K562 (cell line): ENCODE data around the gene TANGO6. TPM values are rescaled to one million over a fixed set of nuclear protein-coding genes. Genes with fewer than 3 reads are reported as not detected.

Experiments
- ATAC-seq: fragments of 200-7000 bp; cut with Tn5 transposase; 3 replicates; pipeline ENCODE4 v1.9.1; 2020; ENCODE audit warnings: moderate library complexity
- BruUV-seq: library from RNA; stranded (reverse); fragments of 400-500 nt; replicated peaks from 2 replicates; lab custom pipeline; 2021; lab: Mats Ljungman, UMichigan
- CTCF ChIA-PET: fragments of 300-600 bp; formaldehyde crosslinking; extraction: SDS; loops from one replicate; lab custom pipeline; 2021; ENCODE audit warnings: low intra/inter-chr PET ratio; lab: Yijun Ruan, JAX
- POLR2A ChIA-PET: fragments of 300-600, 350-650 bp; sonication (Branson Sonifier 250); formaldehyde crosslinking; extraction: SDS; loops from one replicate; lab custom pipeline; 2021; ENCODE audit warnings: antibody characterized with exemption, inconsistent platforms; lab: Yijun Ruan, JAX
- DNase-seq, 4 experiments: peaks; one replicate each; pipeline versions ENCODE4 v3.0.0 to v3.0.0-alpha.2; 2011 to 2018; ENCODE audit warnings: low spot score in 3 of 4, mixed read lengths in 3 of 4; ENCODE audit errors: extremely low read depth in 1 of 4
- FAIRE-seq: peaks from 2 replicates; lab custom pipeline; 2011; peaks lifted over from hg19 to GRCh38; lab: Jason Lieb, UNC
- H2AFZ ChIP-seq: 2 replicates; pipeline ENCODE4 v1.6.0; 2011; ENCODE audit warnings: low read depth, low read length, control low read depth, inconsistent platforms
- H3K27ac ChIP-seq: fragments of 200-600 bp; 3 replicates; pipeline ENCODE4 v1.8.0; 2011; ENCODE audit warnings: low read depth, mild to moderate bottlenecking, control low read depth, inconsistent platforms, low read length, moderate library complexity, mixed read lengths; ENCODE audit errors: extremely low read depth
- H3K27me3 ChIP-seq, 2 experiments: fragments of 300-600 bp in 1 of 2; 2 replicates in 1 of 2; 3 replicates in 1 of 2; pipeline versions ENCODE4 v1.6.0 to v1.8.0; 2011; ENCODE audit warnings: inconsistent platforms in 2 of 2, low read length in 2 of 2, mild to moderate bottlenecking in 1 of 2, mixed read lengths in 1 of 2, moderate library complexity in 1 of 2; ENCODE audit not compliant: control insufficient read depth in 2 of 2, insufficient read depth in 2 of 2
- H3K36me3 ChIP-seq: fragments of 300-600 bp; 3 replicates; pipeline ENCODE4 v1.8.0; 2011; ENCODE audit warnings: mild to moderate bottlenecking, low read length, inconsistent platforms; ENCODE audit not compliant: control insufficient read depth, insufficient read depth
- H3K4me1 ChIP-seq, 2 experiments: fragments of 200-600 bp in 1 of 2; replicated peaks in 1 of 2; 2 replicates in 1 of 2; 3 replicates in 1 of 2; pipeline versions ENCODE4 v1.5.1 to v1.8.0; 2011; ENCODE audit warnings: inconsistent platforms in 2 of 2, low read length in 2 of 2, mild to moderate bottlenecking in 1 of 2, mixed read lengths in 1 of 2, moderate library complexity in 1 of 2; ENCODE audit not compliant: control insufficient read depth in 2 of 2, insufficient read depth in 2 of 2
- H3K4me2 ChIP-seq: 2 replicates; pipeline ENCODE4 v1.6.1; 2011; ENCODE audit warnings: low read length, control low read depth, inconsistent platforms, mixed read lengths; ENCODE audit not compliant: insufficient read depth
- H3K4me3 ChIP-seq: fragments of 200-600 bp; sonication (generic), shearing (Covaris generic); 2 replicates; pipeline ENCODE4 v1.5.1; 2016; ENCODE audit warnings: control low read depth, inconsistent platforms
- H3K79me2 ChIP-seq: fragments of 200-600 bp; 3 replicates; pipeline ENCODE4 v1.8.0; 2011; ENCODE audit warnings: low read length, inconsistent platforms; ENCODE audit not compliant: control insufficient read depth, insufficient read depth
- H3K9ac ChIP-seq, 2 experiments: 2 replicates each; pipeline versions ENCODE4 v1.6.0 to v1.6.1; 2011; ENCODE audit warnings: low read depth in 2 of 2, low read length in 2 of 2, control low read depth in 1 of 2, inconsistent platforms in 1 of 2, mild to moderate bottlenecking in 1 of 2, mixed read lengths in 1 of 2; ENCODE audit not compliant: insufficient read depth in 1 of 2
- H3K9me1 ChIP-seq: one replicate; pipeline ENCODE4 v1.6.0; 2011; ENCODE audit warnings: inconsistent platforms, mild to moderate bottlenecking, low read length, moderate library complexity; ENCODE audit not compliant: control insufficient read depth, insufficient read depth
- H3K9me3 ChIP-seq: replicated peaks from 2 replicates; pipeline ENCODE4 v1.5.1; 2011; ENCODE audit warnings: low read depth, low read length, inconsistent platforms; ENCODE audit not compliant: control insufficient read depth, insufficient read depth
- H4K20me1 ChIP-seq: replicated peaks from 2 replicates; pipeline ENCODE4 v1.6.1; 2011; ENCODE audit warnings: low read length, inconsistent platforms, mixed read lengths; ENCODE audit not compliant: control insufficient read depth, insufficient read depth
- BRD4 ChIP-seq: fragments of 200-600 bp; sonication (generic); IDR thresholded peaks from 2 replicates; pipeline ENCODE4 v1.6.1; 2017; ENCODE audit warnings: inconsistent platforms
- CBFA2T2 ChIP-seq: fragments of 450-650 bp; conservative IDR thresholded peaks from 2 replicates; pipeline ENCODE4 v1.6.1; 2017; ENCODE audit warnings: mild to moderate bottlenecking
- CHCHD3 ChIP-seq: fragments of 250-450 bp; sonication (Bioruptor Pico); IDR thresholded peaks from 2 replicates; pipeline ENCODE4 v2.1.2; 2022; ENCODE audit warnings: mild to moderate bottlenecking
- FOXP4 ChIP-seq: sonication (generic); formaldehyde crosslinking; IDR thresholded peaks from 2 replicates; pipeline ENCODE4 v1.8.0; 2022; ENCODE audit warnings: mild to moderate bottlenecking, missing genetic modification reagents, borderline replicate concordance
- HDAC1 ChIP-seq, 2 experiments: fragments of 450-650 bp; IDR thresholded peaks; 2 replicates each; pipeline ENCODE4 v1.6.1; 2016 to 2017; ENCODE audit warnings: inconsistent platforms in 1 of 2, mild to moderate bottlenecking in 1 of 2, moderate library complexity in 1 of 2
- MECOM ChIP-seq: fragments of 250-450 bp; sonication (Bioruptor Pico); IDR thresholded peaks from 2 replicates; pipeline ENCODE4 v1.8.0; 2022; ENCODE audit warnings: inconsistent platforms
- NFXL1 ChIP-seq: fragments of 450-650 bp; formaldehyde crosslinking; IDR thresholded peaks from 2 replicates; pipeline ENCODE4 v1.4.0; 2021; ENCODE audit warnings: mild to moderate bottlenecking
- POLR2H ChIP-seq: IDR thresholded peaks from 2 replicates; pipeline ENCODE4 v1.6.1; 2016; ENCODE audit warnings: missing genetic modification characterization, low read depth, mild to moderate bottlenecking, control low read depth, missing compliant biosample characterization, moderate library complexity
- PTBP1 ChIP-seq: fragments of 200-400 bp; formaldehyde crosslinking; IDR thresholded peaks from 2 replicates; pipeline ENCODE4 v1.6.1; 2017; ENCODE audit warnings: low read depth, low read length
- SMAD2 ChIP-seq: fragments of 150-350 bp; IDR thresholded peaks from 2 replicates; pipeline ENCODE4 v1.6.1; 2014; ENCODE audit warnings: low read depth, mild to moderate bottlenecking, low read length
- SRSF1 ChIP-seq: fragments of 200-400 bp; formaldehyde crosslinking; IDR thresholded peaks from 2 replicates; pipeline ENCODE4 v1.6.1; 2017; ENCODE audit warnings: mild to moderate bottlenecking, low read depth, low read length, moderate library complexity
- ZBTB49 ChIP-seq: sonication (generic); formaldehyde crosslinking; IDR thresholded peaks from 2 replicates; pipeline ENCODE4 v1.8.0; 2022; ENCODE audit warnings: missing genetic modification reagents, mild to moderate bottlenecking, borderline replicate concordance
- ZC3H11A ChIP-seq: IDR thresholded peaks from 2 replicates; pipeline ENCODE4 v1.6.1; 2012; ENCODE audit warnings: low read depth, low read length, improper control_type of control experiment
- ZNF124 ChIP-seq: sonication (generic); formaldehyde crosslinking; IDR thresholded peaks from 2 replicates; pipeline ENCODE4 v1.8.1; 2022; ENCODE audit warnings: missing genetic modification reagents
- WGBS: fragments of 100-300 bp; shearing (Covaris generic); methylation state at CpG from one replicate; pipeline ENCODE4 v1.1.6; 2016; ENCODE audit warnings: low coverage, mixed read lengths; ENCODE audit not compliant: insufficient coverage; ENCODE audit errors: missing lambda C conversion rate; 5-methylcytosine and 5-hydroxymethylcytosine counted together
- in situ Hi-C: fragments of 300-500 bp; cut with MboI; formaldehyde crosslinking; loops from 4 replicates; pipeline ENCODE4 v1.15.0; 2018; ENCODE audit warnings: inconsistent platforms, mixed read lengths
- intact Hi-C: fragments of 100-400 bp; cut with micrococcal nuclease; formaldehyde crosslinking; loops from 2 replicates; pipeline ENCODE4 v1.14.2; 2022
- polyA plus RNA-seq, 8 experiments: library from polyadenylated mRNA; depleted of rRNA in 4 of 8; stranded (reverse) in 5 of 8; unstranded in 3 of 8; fragments of >200 nt; fragmentation: Nextera tagmentation in 2 of 8; fragmentation: Illumina TruSeq in 1 of 8; extraction: Ambion mirVana in 2 of 8; extraction: Trizol in 1 of 8; gene quantifications; 2 replicates each; pipeline versions ENCODE4 v1.2.1 to v1.2.3, GENCODE V29; 2011 to 2014; ENCODE audit warnings: inconsistent platforms in 1 of 8, missing spikeins in 1 of 8
- total RNA-seq, 7 experiments: library from RNA; depleted of rRNA in 6 of 7; stranded (reverse); fragments of >200 nt in 6 of 7; fragmentation: Illumina TruSeq in 2 of 7; extraction: Trizol in 2 of 7; gene quantifications; 2 replicates each; pipeline versions ENCODE4 v1.2.1 to v1.2.3, GENCODE V29; 2011 to 2021; ENCODE audit warnings: low replicate concordance in 1 of 7

Gene TANGO6
- total and polyA plus RNA-seq, 9 of the 15 experiments (the other 6 are each of a cell fraction or from before 2014, with no cell fraction given): 1.6 to 15.2 (median 9.6) TPM

GRCh38 chr16:68920349-68920748 lies 77.0 kb downstream of the TANGO6 start:
- Histone ChIP-seq H3K27ac (no peak overlapping the region), H3K9me1 (no peaks in the 10 kb centered on the region), H3K4me3 (no peak overlapping the region), H3K27me3 (no peaks in the 10 kb centered on the region), H3K36me3 (peaks cover 6% of the 10 kb centered on the region; the same call in 1 of the 3 replicates), H3K4me2 (no peak overlapping the region), H3K4me1 (no peaks in the 10 kb centered on the region), H2AFZ (no peak overlapping the region), H4K20me1 (no peaks in the 10 kb centered on the region), H3K79me2 (no peaks in the 10 kb centered on the region), H3K9me3 (no peaks in the 10 kb centered on the region), H3K9ac (no peak overlapping the region)
- ChIA-PET POLR2A (interaction anchor here (0.6 to 1.5 kb wide), 5 partner anchors 8 to 179 kb away, joined by 3 to 4 read pairs (median 3); no protein-coding TSS in a partner anchor), CTCF (no interaction called here)
- no peak for TF ChIP-seq SMAD2
- no peak for TF ChIP-seq MECOM
- no peak for TF ChIP-seq FOXP4 (CRISPR knock-in tag)
- intact Hi-C loops: no loop called here
- in situ Hi-C loops: no loop called here
- no peak for DNase-seq
- BruUV-seq: no TSS peak
- no peak for FAIRE-seq
- 67% methylated on average over 3 of the region's 3 CpGs for whole genome bisulfite sequencing
- ATAC-seq: no peak

GRCh38 chr16:68921637-68922036 lies 78.3 kb downstream of the TANGO6 start:
- Histone ChIP-seq H4K20me1 (no peaks in the 10 kb centered on the region), H3K4me3 (no peak overlapping the region), H3K36me3 (peaks cover 6% of the 10 kb centered on the region; the same call in 1 of the 3 replicates), H3K27ac (no peak overlapping the region), H3K79me2 (no peaks in the 10 kb centered on the region), H2AFZ (no peak overlapping the region), H3K27me3 (no peaks in the 10 kb centered on the region), H3K9me1 (no peaks in the 10 kb centered on the region), H3K9ac (no peak overlapping the region), H3K4me2 (no peak overlapping the region), H3K4me1 (no peaks in the 10 kb centered on the region), H3K9me3 (no peaks in the 10 kb centered on the region)
- BruUV-seq: no TSS peak
- ChIA-PET CTCF (no interaction called here), POLR2A (no interaction called here)
- in situ Hi-C loops (no loop called here), intact Hi-C loops (no loop called here)
- 78% methylated on average over 2 of the region's 2 CpGs for WGBS
- no peak for ATAC-seq
- no peak for FAIRE-seq
- DNase-seq: no peak
- TF ChIP-seq PTBP1 (no peak), ZBTB49 (CRISPR knock-in tag) (no peak), CBFA2T2 (no peak), NFXL1 (CRISPR knock-in tag) (no peak), ZNF124 (CRISPR knock-in tag) (no peak), SRSF1 (no peak), CHCHD3 (no peak), HDAC1 (IDR thresholded peaks at IDR 0.05) (no peak), POLR2H (tag) (no peak), ZC3H11A (no peak), BRD4 (no peak)
